Mucosa of descending colon (tissue), 3 donors: ENCODE results near the gene FBXO27. TPM values are rescaled to one million over a fixed set of nuclear protein-coding genes. Genes with fewer than 3 reads are reported as not detected.

ENCODE experiments used
- ATAC-seq: fragments of 200-7000 bp; cut with Tn5 transposase; one replicate; pipeline ENCODE4 v1.9.1; 2020; ENCODE audit warnings: mild to moderate bottlenecking, moderate library complexity
- DNase-seq, 3 donors: peaks; one replicate each; pipeline ENCODE4 v3.0.0-alpha.2; 2020
- H3K36me3 ChIP-seq: fragments of 200-600 bp; one replicate; pipeline ENCODE4 v1.8.0; 2021; ENCODE audit warnings: low read depth, mild to moderate bottlenecking
- H3K4me1 ChIP-seq: fragments of 200-600 bp; one replicate; pipeline ENCODE4 v1.8.0; 2021; ENCODE audit warnings: low read depth, mild to moderate bottlenecking
- H3K4me3 ChIP-seq: fragments of 200-600 bp; one replicate; pipeline ENCODE4 v1.8.0; 2021; ENCODE audit warnings: mild to moderate bottlenecking
- H3K9me3 ChIP-seq: fragments of 200-600 bp; one replicate; pipeline ENCODE4 v1.8.0; 2021; ENCODE audit warnings: mild to moderate bottlenecking
- CTCF ChIP-seq: fragments of 200-600 bp; IDR thresholded peaks from one replicate; pipeline ENCODE4 v1.8.0; 2022; ENCODE audit warnings: antibody characterized with exemption, mild to moderate bottlenecking
- intact Hi-C, 2 donors: fragments of 100-400 bp; cut with DNase I in 1 of 2; cut with micrococcal nuclease in 1 of 2; formaldehyde crosslinking; loops; one replicate each; pipeline versions ENCODE4 v1.11.0 to v1.11.1; 2022; cut with DNase I, micrococcal nuclease
- total RNA-seq, 3 donors: library from RNA; stranded (reverse); fragmentation: NEBNext Ultra II Directional in 2 of 3; extraction: Animal tissue kit (Norgen Biotek cat#: 25700) in 2 of 3; gene quantifications; one replicate each; pipeline versions ENCODE4 v1.2.1 to v1.2.4, GENCODE V29; 2021 to 2023
- donor health status: DM: no; HTN: no; CAD: no; lungs with moderate emphysema.
- donor health status: DM: no; HTN: no; CAD: no.
- donor health status: DM: no; HTN: yes; CAD: no.

The FBXO27 gene
- total RNA-seq, 3 donors from 2014 or later, result 0.63 to 10.2 (median 1.5) TPM

GRCh38 chr19:38985262-38985661, 47.1 kb downstream of the FBXO27 start:
- no peak for ATAC-seq

GRCh38 chr19:38980583-38981374, 51.6 kb downstream of the FBXO27 start:
- no peaks in the 10 kb centered on the region for H3K4me1 ChIP-seq
- H3K4me3 ChIP-seq, result no peak overlapping the region
- ATAC-seq (no peak), DNase-seq (no peak)
- no peak for TF ChIP-seq CTCF
- intact Hi-C loops, result no loop called here
- no peaks in the 10 kb centered on the region for H3K36me3 ChIP-seq
- H3K9me3 ChIP-seq, result no peaks in the 10 kb centered on the region

More at GRCh38 chr19:38985262-38985661, 47.1 kb downstream of the FBXO27 start:
- Histone ChIP-seq H3K36me3 (no peaks in the 10 kb centered on the region), H3K4me1 (no peaks in the 10 kb centered on the region), H3K4me3 (no peak overlapping the region), H3K9me3 (no peaks in the 10 kb centered on the region)
- intact Hi-C loops, result no loop called here
- no peak for DNase-seq
- no peak for TF ChIP-seq CTCF

- no peaks in the 10 kb centered on the region for H3K36me3 ChIP-seq
- H3K4me3 ChIP-seq, result no peak overlapping the region
- H3K9me3 ChIP-seq, result no peaks in the 10 kb centered on the region
- no peaks in the 10 kb centered on the region for H3K4me1 ChIP-seq
- no peak for TF ChIP-seq CTCF
- intact Hi-C loops, result no loop called here
- no peak for DNase-seq
- ATAC-seq, result no peak
Measured at GRCh38 chr19:38979812-38980211, 52.5 kb downstream of the FBXO27 start.

GRCh38 chr19:38978326-38978689, 54.0 kb downstream of the FBXO27 start:
- intact Hi-C loops, result no loop called here
- no peak for TF ChIP-seq CTCF
- no peaks in the 10 kb centered on the region for H3K36me3 ChIP-seq
- H3K4me1 ChIP-seq, result no peaks in the 10 kb centered on the region
- H3K9me3 ChIP-seq, result no peaks in the 10 kb centered on the region
- no peak for ATAC-seq
- no peak overlapping the region for H3K4me3 ChIP-seq
- DNase-seq, result no peak

GRCh38 chr19:38977445-38978325, 54.7 kb downstream of the FBXO27 start:
- intact Hi-C loops, result no loop called here
- Histone ChIP-seq H3K9me3 (no peaks in the 10 kb centered on the region), H3K4me3 (no peak overlapping the region), H3K36me3 (no peaks in the 10 kb centered on the region), H3K4me1 (no peaks in the 10 kb centered on the region)
- ATAC-seq, result no peak
- no peak for DNase-seq
- no peak for TF ChIP-seq CTCF
